ENCODE measurements around the gene FAM20C. TPM values are rescaled to one million over a fixed set of nuclear protein-coding genes. Genes with fewer than 3 reads are reported as not detected.
A peak's percentile ranks its signal among the peaks of the same experiment; 100 is the strongest.

The FAM20C gene
- total RNA-seq, 1 donor from 2014 or later, result 10.0 TPM

DNA sequence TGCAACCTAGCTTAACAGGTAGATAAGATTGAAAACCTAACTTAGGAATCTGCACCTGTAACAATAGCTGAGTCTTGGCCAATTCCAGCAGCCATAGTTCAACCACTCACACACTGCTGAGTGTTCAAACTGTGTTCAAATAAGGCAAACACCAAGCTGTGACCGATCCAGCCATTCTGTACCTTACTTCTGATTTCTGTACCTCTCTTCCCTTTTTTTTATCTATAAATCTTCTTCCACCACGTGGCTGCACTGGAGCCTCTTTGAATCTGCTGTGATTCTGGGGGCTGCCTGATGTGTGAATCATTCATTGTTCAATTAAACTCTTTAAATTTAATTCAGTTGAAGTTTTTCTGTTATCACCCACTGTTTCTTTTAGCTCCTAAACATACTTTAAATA, 81.9 kb downstream of the FAM20C start:
- DNase-seq (ENCODE audit: low read depth) (no peak), FAIRE-seq (no peak)
- H3K27me3 ChIP-seq (ENCODE audit: insufficient read depth, low read length), result peaks cover 3% of the 10 kb centered on the region
- no peak overlapping the region for H3K4me3 ChIP-seq (ENCODE audit: insufficient read depth, low read depth, low read length)
- Mint-ChIP-seq H3K36me3 (ENCODE audit: low read depth, unreplicated experiment) (peaks cover 4% of the 10 kb centered on the region), H3K4me3 (ENCODE audit: unreplicated experiment) (no peak overlapping the region), H3K27me3 (ENCODE audit: low read depth, unreplicated experiment) (peaks cover 29% of the 10 kb centered on the region), H3K4me1 (ENCODE audit: low read depth, unreplicated experiment) (no peaks in the 10 kb centered on the region), H3K9me3 (ENCODE audit: unreplicated experiment) (peaks cover 39% of the 10 kb centered on the region), H3K27ac (ENCODE audit: unreplicated experiment) (no peak overlapping the region)
- H3K9me3 ChIP-seq (ENCODE audit: insufficient read depth, low read depth, low read length), result peaks cover 5% of the 10 kb centered on the region
- TF ChIP-seq, protein P1, sequence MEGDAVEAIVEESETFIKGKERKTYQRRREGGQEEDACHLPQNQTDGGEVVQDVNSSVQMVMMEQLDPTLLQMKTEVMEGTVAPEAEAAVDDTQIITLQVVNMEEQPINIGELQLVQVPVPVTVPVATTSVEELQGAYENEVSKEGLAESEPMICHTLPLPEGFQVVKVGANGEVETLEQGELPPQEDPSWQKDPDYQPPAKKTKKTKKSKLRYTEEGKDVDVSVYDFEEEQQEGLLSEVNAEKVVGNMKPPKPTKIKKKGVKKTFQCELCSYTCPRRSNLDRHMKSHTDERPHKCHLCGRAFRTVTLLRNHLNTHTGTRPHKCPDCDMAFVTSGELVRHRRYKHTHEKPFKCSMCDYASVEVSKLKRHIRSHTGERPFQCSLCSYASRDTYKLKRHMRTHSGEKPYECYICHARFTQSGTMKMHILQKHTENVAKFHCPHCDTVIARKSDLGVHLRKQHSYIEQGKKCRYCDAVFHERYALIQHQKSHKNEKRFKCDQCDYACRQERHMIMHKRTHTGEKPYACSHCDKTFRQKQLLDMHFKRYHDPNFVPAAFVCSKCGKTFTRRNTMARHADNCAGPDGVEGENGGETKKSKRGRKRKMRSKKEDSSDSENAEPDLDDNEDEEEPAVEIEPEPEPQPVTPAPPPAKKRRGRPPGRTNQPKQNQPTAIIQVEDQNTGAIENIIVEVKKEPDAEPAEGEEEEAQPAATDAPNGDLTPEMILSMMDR (IDR thresholded peaks at IDR 0.05; ENCODE audit: insufficient read depth, low read depth, low read length), result no peak
- no peak for TF ChIP-seq EZH2 (IDR thresholded peaks at IDR 0.05; ENCODE audit: insufficient read depth, low read length)
- no peak overlapping the region for H2AFZ ChIP-seq (ENCODE audit: low read depth, low read length)
- no peak overlapping the region for H3K9ac ChIP-seq (ENCODE audit: low read length)
- no peaks in the 10 kb centered on the region for H3K79me2 ChIP-seq (ENCODE audit: insufficient read depth, low read length)
- H4K20me1 ChIP-seq (ENCODE audit: insufficient read depth, low read length), result no peaks in the 10 kb centered on the region
- H3K27ac ChIP-seq (ENCODE audit: low read depth, low read length), result no peak overlapping the region
- no peaks in the 10 kb centered on the region for H3K4me1 ChIP-seq (ENCODE audit: insufficient read depth, low read length)
- no peaks in the 10 kb centered on the region for H3K36me3 ChIP-seq (ENCODE audit: insufficient read depth, low read length)
- H3K4me2 ChIP-seq (ENCODE audit: low read length), result no peak overlapping the region

DNA sequence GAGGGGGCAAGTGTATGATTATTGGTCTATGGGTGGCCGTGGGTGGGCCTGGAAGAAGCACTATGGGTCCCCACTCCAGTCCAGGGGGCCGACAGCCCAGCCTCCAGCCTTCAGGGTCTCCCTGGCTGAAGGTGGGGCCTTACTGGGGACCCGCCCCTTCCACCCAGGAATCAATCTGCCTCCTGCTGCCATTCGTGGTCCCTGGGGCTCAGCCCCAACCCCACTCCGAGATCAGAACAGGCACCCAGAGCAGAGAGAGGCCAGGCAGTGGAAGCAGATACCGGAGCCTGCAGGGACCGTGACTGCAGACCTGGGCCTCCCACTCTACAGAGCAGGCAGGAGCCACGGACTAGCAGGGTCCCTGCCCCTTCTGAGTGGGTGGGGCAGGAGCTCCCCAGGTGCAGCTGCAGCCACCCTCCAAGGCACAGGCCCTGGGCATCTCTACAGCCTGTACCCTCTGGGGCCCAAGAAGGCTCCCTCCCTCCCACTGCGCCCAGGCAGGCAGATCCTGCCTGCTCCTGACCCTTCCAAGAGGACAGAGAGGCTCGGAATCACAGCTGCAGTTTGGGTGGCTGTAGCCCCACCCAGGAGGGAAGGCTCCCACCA, 84.0 kb downstream of the FAM20C start:
- Histone ChIP-seq H4K20me1 (ENCODE audit: insufficient read depth, low read length) (no peaks in the 10 kb centered on the region), H2AFZ (ENCODE audit: low read depth, low read length) (no peak overlapping the region), H3K27me3 (ENCODE audit: insufficient read depth, low read length) (peaks cover 3% of the 10 kb centered on the region), H3K4me2 (ENCODE audit: low read length) (no peak overlapping the region), H3K36me3 (ENCODE audit: insufficient read depth, low read length) (no peaks in the 10 kb centered on the region), H3K4me1 (ENCODE audit: insufficient read depth, low read length) (no peaks in the 10 kb centered on the region), H3K9ac (ENCODE audit: low read length) (no peak overlapping the region), H3K9me3 (ENCODE audit: insufficient read depth, low read depth, low read length) (peaks cover 5% of the 10 kb centered on the region), H3K4me3 (ENCODE audit: insufficient read depth, low read depth, low read length) (no peak overlapping the region), H3K79me2 (ENCODE audit: insufficient read depth, low read length) (no peaks in the 10 kb centered on the region), H3K27ac (ENCODE audit: low read depth, low read length) (no peak overlapping the region)
- no peak overlapping the region for H3K4me3 Mint-ChIP-seq (ENCODE audit: unreplicated experiment)
- TF ChIP-seq EZH2 (IDR thresholded peaks at IDR 0.05; ENCODE audit: insufficient read depth, low read length), result no peak
- TF ChIP-seq, protein P1 (IDR thresholded peaks at IDR 0.05; ENCODE audit: insufficient read depth, low read depth, low read length), result no peak
- no peak for FAIRE-seq
- peaks cover 33% of the 10 kb centered on the region for H3K27me3 Mint-ChIP-seq (ENCODE audit: low read depth, unreplicated experiment)
- H3K36me3 Mint-ChIP-seq (ENCODE audit: low read depth, unreplicated experiment), result peaks cover 4% of the 10 kb centered on the region
- peaks cover 29% of the 10 kb centered on the region for H3K9me3 Mint-ChIP-seq (ENCODE audit: unreplicated experiment)
- H3K27ac Mint-ChIP-seq (ENCODE audit: unreplicated experiment), result no peak overlapping the region
- DNase-seq (ENCODE audit: low read depth), result no peak
- no peaks in the 10 kb centered on the region for H3K4me1 Mint-ChIP-seq (ENCODE audit: low read depth, unreplicated experiment)

DNA sequence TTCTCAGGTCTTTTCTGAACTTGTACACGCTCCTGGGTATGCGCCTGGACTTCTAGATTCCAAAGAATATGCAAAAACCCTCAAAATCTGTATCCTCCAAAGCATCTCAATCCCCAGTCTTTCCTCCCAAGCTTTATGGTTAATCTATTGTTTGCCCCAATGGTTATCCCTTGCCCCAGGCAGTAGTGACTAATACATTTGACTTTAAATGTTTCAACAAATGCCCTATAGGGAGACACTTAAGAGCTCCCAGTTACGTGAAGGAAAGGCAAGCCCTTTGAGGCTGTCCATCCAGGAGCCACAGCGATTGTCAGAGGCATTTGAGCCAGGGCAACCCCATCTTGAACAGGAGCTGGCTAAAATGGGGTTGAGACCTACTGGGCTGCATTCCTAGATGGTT, 84.9 kb downstream of the FAM20C start:
- no peak for TF ChIP-seq EZH2 (IDR thresholded peaks at IDR 0.05; ENCODE audit: insufficient read depth, low read length)
- TF ChIP-seq, protein P1 (IDR thresholded peaks at IDR 0.05; ENCODE audit: insufficient read depth, low read depth, low read length), result no peak
- H3K4me1 Mint-ChIP-seq (ENCODE audit: low read depth, unreplicated experiment), result no peaks in the 10 kb centered on the region
- H3K36me3 Mint-ChIP-seq (ENCODE audit: low read depth, unreplicated experiment), result peaks cover 4% of the 10 kb centered on the region
- Histone ChIP-seq H2AFZ (ENCODE audit: low read depth, low read length) (no peak overlapping the region), H3K9me3 (ENCODE audit: insufficient read depth, low read depth, low read length) (peaks cover 5% of the 10 kb centered on the region), H3K4me1 (ENCODE audit: insufficient read depth, low read length) (no peaks in the 10 kb centered on the region), H4K20me1 (ENCODE audit: insufficient read depth, low read length) (no peaks in the 10 kb centered on the region), H3K36me3 (ENCODE audit: insufficient read depth, low read length) (no peaks in the 10 kb centered on the region), H3K9ac (ENCODE audit: low read length) (no peak overlapping the region), H3K4me3 (ENCODE audit: insufficient read depth, low read depth, low read length) (no peak overlapping the region), H3K27me3 (ENCODE audit: insufficient read depth, low read length) (peaks cover 3% of the 10 kb centered on the region), H3K27ac (ENCODE audit: low read depth, low read length) (no peak overlapping the region), H3K79me2 (ENCODE audit: insufficient read depth, low read length) (no peaks in the 10 kb centered on the region), H3K4me2 (ENCODE audit: low read length) (no peak overlapping the region)
- FAIRE-seq (no peak), DNase-seq (ENCODE audit: low read depth) (no peak)
- H3K27me3 Mint-ChIP-seq (ENCODE audit: low read depth, unreplicated experiment), result peaks cover 39% of the 10 kb centered on the region
- peak overlapping the region; percentile 47 for H3K27ac Mint-ChIP-seq (ENCODE audit: unreplicated experiment)
- H3K4me3 Mint-ChIP-seq (ENCODE audit: unreplicated experiment), result no peak overlapping the region
- H3K9me3 Mint-ChIP-seq (ENCODE audit: unreplicated experiment), result peaks cover 29% of the 10 kb centered on the region

Measured in astrocyte (in vitro differentiated cells and primary cell).